Transverse colon (tissue), 4 donors: ENCODE data around the gene INO80. TPM values are rescaled to one million over a fixed set of nuclear protein-coding genes. Genes with fewer than 3 reads are reported as not detected.

Experiments
- DNase-seq: peaks from one replicate; pipeline ENCODE4 v3.0.0-alpha.2; 2019
- H3K27ac ChIP-seq, 4 donors: fragments of 200-600 bp; sonication (generic); 2 replicates each; pipeline ENCODE4 v1.5.1; 2016 to 2018; ENCODE audit warnings: inconsistent platforms in 4 of 4
- H3K27me3 ChIP-seq: fragments of 200-600 bp; sonication (generic); 2 replicates; pipeline ENCODE4 v1.5.1; 2017; ENCODE audit warnings: inconsistent platforms
- H3K36me3 ChIP-seq, 4 donors: fragments of 200-600 bp; sonication (generic); 2 replicates each; pipeline ENCODE4 v1.5.1; 2017 to 2019; ENCODE audit warnings: inconsistent platforms in 4 of 4
- H3K4me1 ChIP-seq, 4 donors: fragments of 200-600 bp; sonication (generic); 2 replicates each; pipeline ENCODE4 v1.5.1; 2017 to 2020; ENCODE audit warnings: inconsistent platforms in 4 of 4
- H3K4me3 ChIP-seq, 4 donors: fragments of 200-600 bp; sonication (generic); 1 replicate in 1 of 4; 2 replicates in 3 of 4; pipeline versions ENCODE4 v1.5.1 to v1.6.1; 2017 to 2019; ENCODE audit warnings: inconsistent platforms in 4 of 4
- H3K9me3 ChIP-seq, 2 donors: fragments of 200-600 bp; sonication (generic); 2 replicates each; pipeline ENCODE4 v1.5.1; 2017 to 2019; ENCODE audit warnings: inconsistent platforms in 2 of 2
- EP300 ChIP-seq: sonication (generic); formaldehyde crosslinking; IDR thresholded peaks from one replicate; pipeline ENCODE4 v1.6.1; 2017; ENCODE audit warnings: antibody characterized with exemption, low read depth
- POLR2A ChIP-seq: fragments of 450-650 bp; IDR thresholded peaks from one replicate; pipeline ENCODE4 v1.6.1; 2016; ENCODE audit warnings: antibody characterized with exemption, mild to moderate bottlenecking, moderate library complexity
- POLR2AphosphoS5 ChIP-seq, 3 donors: sonication (generic); formaldehyde crosslinking; IDR thresholded peaks; one replicate each; pipeline ENCODE4 v1.6.1; 2016; ENCODE audit warnings: antibody characterized with exemption in 3 of 3
- WGBS, 2 donors: methylation state at CpG; one replicate each; pipeline ENCODE4 v1.1.5; 2018; ENCODE audit warnings: low coverage in 1 of 2; 5-methylcytosine and 5-hydroxymethylcytosine counted together
- in situ Hi-C, 4 donors: fragments of 200-750 bp; cut with MboI; loops; one replicate each; pipeline versions ENCODE4 v1.15.0 to v1.15.1; 2017; ENCODE audit warnings: low sequenced_read_pairs in 3 of 4, low pct_ligation_motif_present in 1 of 4, low pct_unique_long_range_greater_than_20kb in 1 of 4
- intact Hi-C: fragments of 100-400 bp; cut with DNase I; formaldehyde crosslinking; loops from one replicate; pipeline ENCODE4 v1.15.1; 2023; ENCODE audit warnings: low total_unique reads
- total RNA-seq, 4 donors: library from RNA; depleted of rRNA; stranded (reverse); fragments of >200 nt; gene quantifications; one replicate each; pipeline ENCODE4 v1.1.0, GENCODE V29; 2016
- TF ChIP-seq, protein P1 (sequence below), 5 experiments: fragments of 200-600 bp in 3 of 5; fragments of 450-650 bp in 2 of 5; sonication (generic) in 3 of 5; IDR thresholded peaks; 1 replicate in 2 of 5; 2 replicates in 3 of 5; pipeline ENCODE4 v1.5.1; 2016 to 2017; ENCODE audit warnings: antibody characterized with exemption in 5 of 5, inconsistent platforms in 3 of 5, mild to moderate bottlenecking in 2 of 5, moderate library complexity in 1 of 5

INO80 gene
- total RNA-seq, 4 donors from 2014 or later = 21.8 to 69.1 (median 29.8) TPM

DNA sequence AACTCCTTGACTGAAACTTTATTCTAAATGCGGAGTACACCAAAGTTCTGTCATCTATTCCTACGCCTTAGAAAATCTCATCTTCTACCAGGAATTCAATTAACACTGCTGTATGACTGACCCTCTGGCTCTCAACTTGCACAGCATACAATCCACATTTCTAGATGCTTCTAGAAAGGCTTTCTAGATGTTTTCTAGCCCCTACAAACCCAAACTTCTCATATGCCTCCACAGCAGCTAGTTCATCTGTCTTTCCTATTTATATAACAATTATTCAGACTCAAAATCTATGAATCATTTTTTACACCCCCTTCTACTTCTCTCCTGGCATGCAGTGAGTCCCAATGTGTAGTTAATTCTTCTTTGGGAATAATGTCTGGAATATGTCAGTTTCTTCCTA lies 13.2 kb downstream of the INO80 start:
- Histone ChIP-seq H3K36me3 (no peaks in the 10 kb centered on the region), H3K27me3 (no peaks in the 10 kb centered on the region), H3K9me3 (no peaks in the 10 kb centered on the region), H3K27ac (no peak overlapping the region), H3K4me1 (peaks cover 0 to 9% (median 0%) of the 10 kb centered on the region in 4 donors), H3K4me3 (no peak overlapping the region)
- intact Hi-C loops (no loop called here), in situ Hi-C loops (no loop called here)
- WGBS, 2 donors = 98 to 100% methylated on average over 2 of the region's 2 CpGs
- no peak for TF ChIP-seq POLR2AphosphoS5 (IDR thresholded peaks at IDR 0.05)
- no peak for TF ChIP-seq POLR2A
- TF ChIP-seq, protein P1, sequence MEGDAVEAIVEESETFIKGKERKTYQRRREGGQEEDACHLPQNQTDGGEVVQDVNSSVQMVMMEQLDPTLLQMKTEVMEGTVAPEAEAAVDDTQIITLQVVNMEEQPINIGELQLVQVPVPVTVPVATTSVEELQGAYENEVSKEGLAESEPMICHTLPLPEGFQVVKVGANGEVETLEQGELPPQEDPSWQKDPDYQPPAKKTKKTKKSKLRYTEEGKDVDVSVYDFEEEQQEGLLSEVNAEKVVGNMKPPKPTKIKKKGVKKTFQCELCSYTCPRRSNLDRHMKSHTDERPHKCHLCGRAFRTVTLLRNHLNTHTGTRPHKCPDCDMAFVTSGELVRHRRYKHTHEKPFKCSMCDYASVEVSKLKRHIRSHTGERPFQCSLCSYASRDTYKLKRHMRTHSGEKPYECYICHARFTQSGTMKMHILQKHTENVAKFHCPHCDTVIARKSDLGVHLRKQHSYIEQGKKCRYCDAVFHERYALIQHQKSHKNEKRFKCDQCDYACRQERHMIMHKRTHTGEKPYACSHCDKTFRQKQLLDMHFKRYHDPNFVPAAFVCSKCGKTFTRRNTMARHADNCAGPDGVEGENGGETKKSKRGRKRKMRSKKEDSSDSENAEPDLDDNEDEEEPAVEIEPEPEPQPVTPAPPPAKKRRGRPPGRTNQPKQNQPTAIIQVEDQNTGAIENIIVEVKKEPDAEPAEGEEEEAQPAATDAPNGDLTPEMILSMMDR (IDR thresholded peaks at IDR 0.05) = no peak
- TF ChIP-seq EP300 = no peak
- DNase-seq = no peak

DNA sequence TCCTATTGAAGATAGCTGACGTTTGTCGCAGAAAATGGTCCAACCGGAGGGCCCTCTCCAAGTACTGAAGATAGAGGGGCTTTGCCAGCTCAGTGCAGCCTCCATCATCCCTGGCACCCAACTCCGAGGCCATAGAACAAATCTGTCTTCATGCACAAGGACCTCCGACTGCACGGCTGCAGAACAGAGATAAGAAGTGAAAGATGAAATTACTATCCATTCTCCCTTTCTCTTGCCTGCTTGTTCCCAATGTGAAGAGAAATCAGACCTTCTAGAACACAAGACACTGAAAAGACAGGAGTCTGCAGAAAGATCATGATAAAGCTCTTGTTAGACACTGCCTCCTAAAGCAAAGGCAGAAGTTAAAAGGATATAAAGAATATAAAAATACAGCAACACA lies 19.9 kb downstream of the INO80 start:
- in situ Hi-C loops = no loop called here
- intact Hi-C loops = no loop called here
- 85 to 94% methylated on average over 6 of the region's 6 CpGs for WGBS, 2 donors
- Histone ChIP-seq H3K4me1 (no peaks in the 10 kb centered on the region), H3K27me3 (no peaks in the 10 kb centered on the region), H3K4me3 (no peak overlapping the region), H3K36me3 (peaks cover 0 to 50% (median 21%) of the 10 kb centered on the region in 4 donors), H3K9me3 (no peaks in the 10 kb centered on the region), H3K27ac (no peak overlapping the region)
- DNase-seq = no peak
- no peak for TF ChIP-seq POLR2A
- TF ChIP-seq EP300 = no peak
- TF ChIP-seq, protein P1 (IDR thresholded peaks at IDR 0.05) = no peak
- no peak for TF ChIP-seq POLR2AphosphoS5 (IDR thresholded peaks at IDR 0.05)

DNA sequence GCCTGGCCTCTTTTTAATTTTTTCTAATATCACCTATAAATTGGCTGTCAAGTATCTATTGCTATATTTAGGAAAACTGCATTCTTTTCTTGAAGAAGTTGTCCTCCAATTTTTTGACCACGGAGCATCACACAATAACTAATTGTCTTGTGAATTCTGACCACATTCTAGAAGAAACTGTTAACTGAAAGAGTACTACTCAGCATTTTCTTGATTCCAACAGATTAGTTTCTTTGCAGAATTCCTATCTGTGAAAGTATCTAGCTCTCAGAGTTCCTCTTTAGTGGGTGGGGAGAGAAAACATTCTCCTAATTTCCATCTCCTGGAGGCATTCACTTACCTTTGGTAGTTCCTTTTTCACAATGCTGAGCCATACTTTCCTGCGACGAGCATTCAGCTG lies 31.1 kb downstream of the INO80 start:
- no peak overlapping the region for H3K27ac ChIP-seq
- no peak for DNase-seq
- no peak overlapping the region for H3K4me3 ChIP-seq
- intact Hi-C loops = no loop called here
- H3K27me3 ChIP-seq = no peaks in the 10 kb centered on the region
- no peaks in the 10 kb centered on the region for H3K9me3 ChIP-seq
- in situ Hi-C loops = no loop called here
- H3K4me1 ChIP-seq = no peaks in the 10 kb centered on the region
- 88 to 95% methylated on average over 1 to 3 of the region's 3 CpGs for WGBS, 2 donors
- TF ChIP-seq POLR2A = no peak
- TF ChIP-seq EP300 = no peak
- TF ChIP-seq, protein P1 (IDR thresholded peaks at IDR 0.05) = no peak
- TF ChIP-seq POLR2AphosphoS5 (IDR thresholded peaks at IDR 0.05) = no peak
- H3K36me3 ChIP-seq = peaks cover 0 to 90% (median 44%) of the 10 kb centered on the region in 4 donors

DNA sequence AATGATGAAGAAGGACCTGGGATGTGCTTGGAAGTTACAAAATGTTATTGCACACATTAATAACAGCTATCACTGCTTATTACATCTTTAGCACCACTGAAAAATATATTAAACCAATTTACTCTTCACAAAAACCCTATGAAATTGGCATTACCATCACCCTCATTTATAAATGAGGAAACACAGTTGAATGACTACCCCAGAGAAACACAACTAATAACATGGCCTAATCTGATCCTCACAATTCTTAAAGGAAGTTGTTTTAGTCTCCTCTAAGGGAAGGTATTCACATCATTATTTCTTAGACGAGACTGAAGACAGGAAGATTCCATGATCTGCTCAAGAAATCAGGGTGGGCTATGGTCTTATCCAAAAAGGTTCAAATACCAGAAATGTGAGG lies 35.9 kb downstream of the INO80 start:
- H3K9me3 ChIP-seq = no peaks in the 10 kb centered on the region
- no peak overlapping the region for H3K4me3 ChIP-seq
- in situ Hi-C loops (no loop called here), intact Hi-C loops (no loop called here)
- no peak overlapping the region for H3K27ac ChIP-seq
- H3K27me3 ChIP-seq = no peaks in the 10 kb centered on the region
- 100% methylated on average over 1 of the region's 1 CpG for WGBS, 2 donors
- no peak for DNase-seq
- TF ChIP-seq, protein P1 (IDR thresholded peaks at IDR 0.05) = no peak
- TF ChIP-seq POLR2AphosphoS5 (IDR thresholded peaks at IDR 0.05) (no peak), EP300 (no peak), POLR2A (no peak)
- H3K36me3 ChIP-seq = peaks cover 0 to 77% (median 32%) of the 10 kb centered on the region in 4 donors
- no peaks in the 10 kb centered on the region for H3K4me1 ChIP-seq
